RPMI8226 (cell line): ENCODE data around the gene ENAH.

Experiments
- DNase-seq: peaks from one replicate; pipeline ENCODE4 v3.0.0-alpha.2; 2015

Gene ENAH

GRCh38 chr1:225554216-225554812 lies 98.6 kb downstream of the ENAH start:
- peak; percentile 31 for DNase-seq

GRCh38 chr1:225549821-225550220 lies 103.1 kb downstream of the ENAH start:
- no peak for DNase-seq

GRCh38 chr1:225548140-225548857 lies 104.6 kb downstream of the ENAH start:
- DNase-seq: no peak

GRCh38 chr1:225545649-225546048 lies 107.3 kb downstream of the ENAH start:
- no peak for DNase-seq

GRCh38 chr1:225544924-225545323 lies 108.0 kb downstream of the ENAH start:
- no peak for DNase-seq

GRCh38 chr1:225544263-225544662 lies 108.7 kb downstream of the ENAH start:
- DNase-seq: no peak

GRCh38 chr1:225543350-225543749 lies 109.6 kb downstream of the ENAH start:
- DNase-seq: no peak

GRCh38 chr1:225541383-225541782 lies 111.5 kb downstream of the ENAH start:
- no peak for DNase-seq

GRCh38 chr1:225539575-225539974 lies 113.3 kb downstream of the ENAH start:
- DNase-seq: no peak

GRCh38 chr1:225539069-225539468 lies 113.9 kb downstream of the ENAH start:
- no peak for DNase-seq

- DNase-seq: no peak
Measured at GRCh38 chr1:225537554-225538251, 115.2 kb downstream of the ENAH start.

- no peak for DNase-seq
Measured at GRCh38 chr1:225535280-225535679, 117.6 kb downstream of the ENAH start.

- no peak for DNase-seq
Measured at GRCh38 chr1:225534772-225535171, 118.2 kb downstream of the ENAH start.

- DNase-seq: no peak
Measured at GRCh38 chr1:225534135-225534534, 118.8 kb downstream of the ENAH start.

- DNase-seq: no peak
Measured at GRCh38 chr1:225533238-225533637, 119.7 kb downstream of the ENAH start.

GRCh38 chr1:225532240-225532944 lies 120.5 kb downstream of the ENAH start:
- DNase-seq: no peak

GRCh38 chr1:225529726-225530125 lies 123.2 kb downstream of the ENAH start:
- DNase-seq: no peak

- no peak for DNase-seq
Measured at GRCh38 chr1:225527575-225527974, 125.3 kb downstream of the ENAH start.

- no peak for DNase-seq
Measured at GRCh38 chr1:225526878-225527277, 126.0 kb downstream of the ENAH start.

- DNase-seq: no peak
Measured at GRCh38 chr1:225525377-225525776, 127.5 kb downstream of the ENAH start.

GRCh38 chr1:225524570-225524969 lies 128.4 kb downstream of the ENAH start:
- DNase-seq: no peak

GRCh38 chr1:225523263-225523950 lies 129.5 kb downstream of the ENAH start:
- DNase-seq: no peak
